PC-9 (cell line): Measurements from ENCODE around the gene CSNK1A1L.

Experiments used
- EZH2 ChIP-seq: fragments of 200-600 bp; sonication (generic); IDR thresholded peaks from 2 replicates; pipeline ENCODE4 v1.8.0; 2017; ENCODE audit warnings: antibody characterized with exemption, low read depth
- TF ChIP-seq, protein P1 (sequence below): fragments of 200-600 bp; sonication (generic); conservative IDR thresholded peaks from 2 replicates; pipeline ENCODE4 v1.6.1; 2017; ENCODE audit warnings: mixed run types, antibody characterized with exemption, mild to moderate bottlenecking, moderate library complexity

GRCh38 chr13:37065890-37066526 lies 39.5 kb downstream of the CSNK1A1L start:
- TF ChIP-seq, protein P1, sequence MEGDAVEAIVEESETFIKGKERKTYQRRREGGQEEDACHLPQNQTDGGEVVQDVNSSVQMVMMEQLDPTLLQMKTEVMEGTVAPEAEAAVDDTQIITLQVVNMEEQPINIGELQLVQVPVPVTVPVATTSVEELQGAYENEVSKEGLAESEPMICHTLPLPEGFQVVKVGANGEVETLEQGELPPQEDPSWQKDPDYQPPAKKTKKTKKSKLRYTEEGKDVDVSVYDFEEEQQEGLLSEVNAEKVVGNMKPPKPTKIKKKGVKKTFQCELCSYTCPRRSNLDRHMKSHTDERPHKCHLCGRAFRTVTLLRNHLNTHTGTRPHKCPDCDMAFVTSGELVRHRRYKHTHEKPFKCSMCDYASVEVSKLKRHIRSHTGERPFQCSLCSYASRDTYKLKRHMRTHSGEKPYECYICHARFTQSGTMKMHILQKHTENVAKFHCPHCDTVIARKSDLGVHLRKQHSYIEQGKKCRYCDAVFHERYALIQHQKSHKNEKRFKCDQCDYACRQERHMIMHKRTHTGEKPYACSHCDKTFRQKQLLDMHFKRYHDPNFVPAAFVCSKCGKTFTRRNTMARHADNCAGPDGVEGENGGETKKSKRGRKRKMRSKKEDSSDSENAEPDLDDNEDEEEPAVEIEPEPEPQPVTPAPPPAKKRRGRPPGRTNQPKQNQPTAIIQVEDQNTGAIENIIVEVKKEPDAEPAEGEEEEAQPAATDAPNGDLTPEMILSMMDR, result no peak
- no peak for TF ChIP-seq EZH2
